SK-N-SH (cell line): ENCODE measurements around the gene PCP2. TPM values are rescaled to one million over a fixed set of nuclear protein-coding genes. Genes with fewer than 3 reads are reported as not detected.
A peak's percentile ranks its signal among the peaks of the same experiment; 100 is the strongest.

Source experiments
- CTCF ChIA-PET: fragments of 300-600, 350-600 bp; formaldehyde crosslinking; extraction: SDS; loops from one replicate; lab custom pipeline; 2021; lab: Yijun Ruan, JAX
- POLR2A ChIA-PET: fragments of 350-600 bp; sonication (Branson Sonifier 250); formaldehyde crosslinking; extraction: SDS; loops from one replicate; lab custom pipeline; 2020; ENCODE audit warnings: antibody characterized with exemption, inconsistent platforms; lab: Yijun Ruan, JAX
- DNase-seq: peaks from one replicate; pipeline ENCODE4 v3.0.0; 2012
- H2AFZ ChIP-seq: fragments of 200-600 bp; sonication (generic); 2 replicates; pipeline ENCODE4 v1.8.1; 2016; ENCODE audit warnings: antibody characterized with exemption, mild to moderate bottlenecking, low read depth
- H3F3A ChIP-seq: fragments of 200-600 bp; sonication (generic); replicated peaks from 2 replicates; pipeline ENCODE3; 2016; ENCODE audit warnings: antibody characterized with exemption, mild to moderate bottlenecking; ENCODE audit not compliant: insufficient read depth
- H3K27ac ChIP-seq, 2 experiments: fragments of 200-500 bp in 1 of 2; fragments of 200-600 bp in 1 of 2; sonication (Bioruptor generic) in 1 of 2; sonication (generic), shearing (Covaris generic) in 1 of 2; 2 replicates each; pipeline versions ENCODE4 v1.5.1 to v1.6.1; 2014 to 2016; ENCODE audit warnings: low read depth in 2 of 2, inconsistent platforms in 1 of 2, low read length in 1 of 2, mild to moderate bottlenecking in 1 of 2, mixed read lengths in 1 of 2
- H3K27me3 ChIP-seq: fragments of 200-600 bp; sonication (generic), shearing (Covaris generic); 2 replicates; pipeline ENCODE4 v1.6.1; 2016; ENCODE audit warnings: mixed run types; ENCODE audit not compliant: insufficient read depth
- H3K36me3 ChIP-seq, 2 experiments: fragments of 200-500 bp in 1 of 2; fragments of 200-600 bp in 1 of 2; sonication (Bioruptor generic) in 1 of 2; sonication (generic) in 1 of 2; replicated peaks in 1 of 2; 2 replicates each; pipeline versions ENCODE3 to v1.5.1; 2014 to 2016; ENCODE audit warnings: low read length in 1 of 2, mild to moderate bottlenecking in 1 of 2; ENCODE audit not compliant: insufficient read depth in 2 of 2, control insufficient read depth in 1 of 2
- H3K4me1 ChIP-seq, 2 experiments: fragments of 200-500 bp in 1 of 2; fragments of 200-600 bp in 1 of 2; sonication (Bioruptor generic) in 1 of 2; sonication (generic), shearing (Covaris generic) in 1 of 2; 2 replicates each; pipeline versions ENCODE4 v1.5.1 to v1.6.1; 2014 to 2016; ENCODE audit warnings: low read depth in 1 of 2, low read length in 1 of 2, mixed run types in 1 of 2; ENCODE audit not compliant: insufficient read depth in 2 of 2, control insufficient read depth in 1 of 2
- H3K4me2 ChIP-seq: fragments of 200-600 bp; sonication (generic), shearing (Covaris generic); 2 replicates; pipeline ENCODE4 v1.6.1; 2017; ENCODE audit warnings: mixed run types
- H3K4me3 ChIP-seq, 2 experiments: fragments of 200-500 bp in 1 of 2; fragments of 200-600 bp in 1 of 2; sonication (Bioruptor generic) in 1 of 2; sonication (generic), shearing (Covaris generic) in 1 of 2; 2 replicates each; pipeline versions ENCODE4 v1.5.1 to v1.8.1; 2014 to 2016; ENCODE audit warnings: low read depth in 2 of 2, inconsistent platforms in 1 of 2, low read length in 1 of 2, mild to moderate bottlenecking in 1 of 2, mixed read lengths in 1 of 2, moderate library complexity in 1 of 2
- H3K79me2 ChIP-seq: fragments of 200-600 bp; sonication (generic); 2 replicates; pipeline ENCODE4 v1.8.1; 2017; ENCODE audit warnings: mild to moderate bottlenecking; ENCODE audit not compliant: insufficient read depth
- H3K9ac ChIP-seq: fragments of 200-600 bp; sonication (generic); 2 replicates; pipeline ENCODE4 v1.6.1; 2017; ENCODE audit warnings: mixed run types
- H3K9me2 ChIP-seq: fragments of 200-600 bp; sonication (generic); 2 replicates; pipeline ENCODE4 v1.6.1; 2017; ENCODE audit warnings: mixed run types
- H3K9me3 ChIP-seq: fragments of 200-600 bp; sonication (generic); 2 replicates; pipeline ENCODE4 v1.6.1; 2017; ENCODE audit warnings: mixed run types, mild to moderate bottlenecking, moderate library complexity
- H4K20me1 ChIP-seq: fragments of 200-600 bp; sonication (generic); 2 replicates; pipeline ENCODE4 v1.6.1; 2017; ENCODE audit warnings: mild to moderate bottlenecking, mixed run types; ENCODE audit not compliant: insufficient read depth
- ELF1 ChIP-seq: IDR thresholded peaks from 2 replicates; pipeline ENCODE4 v1.4.0; 2012
- EP300 ChIP-seq, 2 experiments: IDR thresholded peaks; 2 replicates each; pipeline versions ENCODE4 v1.4.0 to v1.6.1; 2012; ENCODE audit warnings: borderline replicate concordance in 1 of 2, low read depth in 1 of 2, low read length in 1 of 2
- FOSL2 ChIP-seq: IDR thresholded peaks from 2 replicates; pipeline ENCODE4 v1.4.0; 2012; ENCODE audit warnings: low read depth, mild to moderate bottlenecking, moderate library complexity, borderline replicate concordance
- FOXJ3 ChIP-seq: sonication (generic); formaldehyde crosslinking; IDR thresholded peaks from 2 replicates; pipeline ENCODE4 v1.5.1; 2020; ENCODE audit warnings: mild to moderate bottlenecking, missing genetic modification reagents
- GABPA ChIP-seq: IDR thresholded peaks from 2 replicates; pipeline ENCODE4 v1.4.0; 2012; ENCODE audit warnings: low read depth, mild to moderate bottlenecking
- GATA2 ChIP-seq: sonication (generic); formaldehyde crosslinking; IDR thresholded peaks from 2 replicates; pipeline ENCODE4 v1.5.0; 2020; ENCODE audit warnings: mild to moderate bottlenecking, missing genetic modification reagents
- JUND ChIP-seq: IDR thresholded peaks from 2 replicates; pipeline ENCODE4 v1.4.0; 2012
- MEF2A ChIP-seq: IDR thresholded peaks from 2 replicates; pipeline ENCODE4 v1.4.0; 2012; ENCODE audit warnings: low read depth, borderline replicate concordance
- MXI1 ChIP-seq: IDR thresholded peaks from 2 replicates; pipeline ENCODE4 v1.6.1; 2012; ENCODE audit warnings: mild to moderate bottlenecking, low read depth, low read length, improper control_type of control experiment
- NFIC ChIP-seq: IDR thresholded peaks from 2 replicates; pipeline ENCODE4 v1.4.0; 2012; ENCODE audit warnings: borderline replicate concordance
- SIN3A ChIP-seq: IDR thresholded peaks from 2 replicates; pipeline ENCODE4 v1.6.1; 2012; ENCODE audit warnings: low read depth, mild to moderate bottlenecking, low read length, moderate library complexity, borderline replicate concordance
- SMC3 ChIP-seq: IDR thresholded peaks from 2 replicates; pipeline ENCODE4 v1.6.1; 2012; ENCODE audit warnings: low read depth, low read length, improper control_type of control experiment
- TEAD4 ChIP-seq: IDR thresholded peaks from 2 replicates; pipeline ENCODE4 v1.4.0; 2012; ENCODE audit warnings: mild to moderate bottlenecking, borderline replicate concordance; ENCODE audit not compliant: insufficient read depth
- USF1 ChIP-seq: IDR thresholded peaks from 2 replicates; pipeline ENCODE4 v1.4.0; 2012; ENCODE audit warnings: low read depth, borderline replicate concordance
- YY1 ChIP-seq: IDR thresholded peaks from 2 replicates; pipeline ENCODE4 v1.4.0; 2012; ENCODE audit warnings: low read depth, mild to moderate bottlenecking
- WGBS: methylation state at CpG from one replicate; pipeline ENCODE4 v1.1.6; 2017; ENCODE audit warnings: low lambda C conversion rate; 5-methylcytosine and 5-hydroxymethylcytosine counted together
- polyA plus RNA-seq, 3 experiments: library from polyadenylated mRNA; depleted of rRNA; stranded (reverse); fragments of >200 nt; gene quantifications; 2 replicates each; pipeline ENCODE4 v1.2.3, GENCODE V29; 2012
- TF ChIP-seq, protein P1 (sequence below): IDR thresholded peaks from 2 replicates; pipeline ENCODE4 v1.6.1; 2012; ENCODE audit warnings: mild to moderate bottlenecking, low read depth, low read length, moderate library complexity
- TF ChIP-seq, protein P2 (sequence below): IDR thresholded peaks from 2 replicates; pipeline ENCODE4 v1.4.0; 2012; ENCODE audit warnings: low read depth
- TF ChIP-seq, protein P3 (sequence below): IDR thresholded peaks from 2 replicates; pipeline ENCODE4 v1.4.0; 2012; ENCODE audit warnings: low read depth, borderline replicate concordance

Gene PCP2
- polyA plus RNA-seq, 1 of the 3 experiments (the other 2 are of a cell fraction): not detected

- TF ChIP-seq GATA2: no peak
- no peak for TF ChIP-seq EP300 (IDR thresholded peaks at IDR 0.05; ENCODE audit: borderline replicate concordance in 1 of 2, low read depth in 1 of 2, low read length in 1 of 2)
- no peak for TF ChIP-seq FOXJ3 (CRISPR knock-in tag)
These were observed 14.9 kb upstream of the PCP2 start (continued) for GRCh38 chr19:7648265-7649014.

DNA sequence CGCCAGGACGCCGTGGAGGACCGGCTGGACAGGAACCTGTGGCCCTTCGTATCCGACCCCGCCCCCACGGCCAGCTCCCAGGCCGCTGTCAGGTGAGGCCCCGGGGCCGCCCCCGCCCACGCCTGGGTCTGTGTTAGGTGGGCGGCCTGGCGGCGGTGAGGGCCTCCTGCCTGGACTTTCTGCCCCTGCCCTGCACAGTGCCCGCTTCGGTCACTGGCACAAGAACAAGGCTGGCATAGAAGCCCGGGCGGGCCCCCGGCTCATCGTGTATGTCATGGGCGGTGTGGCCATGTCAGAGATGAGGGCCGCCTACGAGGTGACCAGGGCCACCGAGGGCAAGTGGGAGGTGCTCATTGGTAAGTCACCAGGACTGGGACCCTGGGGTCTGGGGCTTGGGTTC lies 13.6 kb upstream of the PCP2 start:
- Histone ChIP-seq H2AFZ (no peak overlapping the region), H3K4me1 (peaks cover 0 to under 1% of the 10 kb centered on the region in 2 experiments; a peak in 1 of 4 replicates), H3K36me3 (no peaks in the 10 kb centered on the region), H3K79me2 (no peaks in the 10 kb centered on the region), H3K9me2 (no peaks in the 10 kb centered on the region), H3K27me3 (peaks cover 51% of the 10 kb centered on the region), H3K9ac (no peak overlapping the region), H3K4me2 (no peak overlapping the region), H4K20me1 (no peaks in the 10 kb centered on the region), H3K4me3 (no peak overlapping the region), H3K27ac (no peak overlapping the region), H3F3A (no peaks in the 10 kb centered on the region), H3K9me3 (no peaks in the 10 kb centered on the region)
- TF ChIP-seq JUND (no peak), EP300 (IDR thresholded peaks at IDR 0.05; ENCODE audit: borderline replicate concordance in 1 of 2, low read depth in 1 of 2, low read length in 1 of 2) (no peak), FOSL2 (no peak), ELF1 (no peak), USF1 (no peak), YY1 (no peak), SIN3A (no peak), NFIC (no peak), GABPA (no peak), MEF2A (no peak), SMC3 (no peak), TEAD4 (no peak)
- WGBS: 60% methylated on average over 13 of the region's 26 CpGs
- ChIA-PET POLR2A (no interaction called here), CTCF (interaction anchor here (1.0 kb wide), 1 partner anchor 79 kb away, joined by 3 read pairs; no protein-coding TSS in a partner anchor)
- DNase-seq: peak; percentile 18

- Histone ChIP-seq H4K20me1 (no peaks in the 10 kb centered on the region), H3K9me2 (no peaks in the 10 kb centered on the region), H3K27me3 (peaks cover 50% of the 10 kb centered on the region), H3K4me2 (no peak overlapping the region), H3K36me3 (no peaks in the 10 kb centered on the region), H3K79me2 (no peaks in the 10 kb centered on the region), H3K9ac (no peak overlapping the region), H3K4me3 (no peak overlapping the region), H3K27ac (no peak overlapping the region), H3K4me1 (no peaks in the 10 kb centered on the region), H3K9me3 (no peaks in the 10 kb centered on the region), H3F3A (no peaks in the 10 kb centered on the region), H2AFZ (no peak overlapping the region)
- CTCF ChIA-PET: interaction anchor here (1.0 kb wide), 1 partner anchor 78 kb away, joined by 3 read pairs; no protein-coding TSS in a partner anchor
- WGBS: no CpG with 5 or more reads among the region's 8 CpGs
- POLR2A ChIA-PET: no interaction called here
- DNase-seq: peak; percentile 35
- TF ChIP-seq, protein P1, sequence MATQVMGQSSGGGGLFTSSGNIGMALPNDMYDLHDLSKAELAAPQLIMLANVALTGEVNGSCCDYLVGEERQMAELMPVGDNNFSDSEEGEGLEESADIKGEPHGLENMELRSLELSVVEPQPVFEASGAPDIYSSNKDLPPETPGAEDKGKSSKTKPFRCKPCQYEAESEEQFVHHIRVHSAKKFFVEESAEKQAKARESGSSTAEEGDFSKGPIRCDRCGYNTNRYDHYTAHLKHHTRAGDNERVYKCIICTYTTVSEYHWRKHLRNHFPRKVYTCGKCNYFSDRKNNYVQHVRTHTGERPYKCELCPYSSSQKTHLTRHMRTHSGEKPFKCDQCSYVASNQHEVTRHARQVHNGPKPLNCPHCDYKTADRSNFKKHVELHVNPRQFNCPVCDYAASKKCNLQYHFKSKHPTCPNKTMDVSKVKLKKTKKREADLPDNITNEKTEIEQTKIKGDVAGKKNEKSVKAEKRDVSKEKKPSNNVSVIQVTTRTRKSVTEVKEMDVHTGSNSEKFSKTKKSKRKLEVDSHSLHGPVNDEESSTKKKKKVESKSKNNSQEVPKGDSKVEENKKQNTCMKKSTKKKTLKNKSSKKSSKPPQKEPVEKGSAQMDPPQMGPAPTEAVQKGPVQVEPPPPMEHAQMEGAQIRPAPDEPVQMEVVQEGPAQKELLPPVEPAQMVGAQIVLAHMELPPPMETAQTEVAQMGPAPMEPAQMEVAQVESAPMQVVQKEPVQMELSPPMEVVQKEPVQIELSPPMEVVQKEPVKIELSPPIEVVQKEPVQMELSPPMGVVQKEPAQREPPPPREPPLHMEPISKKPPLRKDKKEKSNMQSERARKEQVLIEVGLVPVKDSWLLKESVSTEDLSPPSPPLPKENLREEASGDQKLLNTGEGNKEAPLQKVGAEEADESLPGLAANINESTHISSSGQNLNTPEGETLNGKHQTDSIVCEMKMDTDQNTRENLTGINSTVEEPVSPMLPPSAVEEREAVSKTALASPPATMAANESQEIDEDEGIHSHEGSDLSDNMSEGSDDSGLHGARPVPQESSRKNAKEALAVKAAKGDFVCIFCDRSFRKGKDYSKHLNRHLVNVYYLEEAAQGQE: no peak
- TF ChIP-seq MXI1 (no peak), MEF2A (no peak), GATA2 (no peak), GABPA (no peak), FOXJ3 (CRISPR knock-in tag) (no peak), ELF1 (no peak)
- TF ChIP-seq, protein P2, sequence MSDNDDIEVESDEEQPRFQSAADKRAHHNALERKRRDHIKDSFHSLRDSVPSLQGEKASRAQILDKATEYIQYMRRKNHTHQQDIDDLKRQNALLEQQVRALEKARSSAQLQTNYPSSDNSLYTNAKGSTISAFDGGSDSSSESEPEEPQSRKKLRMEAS: no peak
- TF ChIP-seq, protein P3, sequence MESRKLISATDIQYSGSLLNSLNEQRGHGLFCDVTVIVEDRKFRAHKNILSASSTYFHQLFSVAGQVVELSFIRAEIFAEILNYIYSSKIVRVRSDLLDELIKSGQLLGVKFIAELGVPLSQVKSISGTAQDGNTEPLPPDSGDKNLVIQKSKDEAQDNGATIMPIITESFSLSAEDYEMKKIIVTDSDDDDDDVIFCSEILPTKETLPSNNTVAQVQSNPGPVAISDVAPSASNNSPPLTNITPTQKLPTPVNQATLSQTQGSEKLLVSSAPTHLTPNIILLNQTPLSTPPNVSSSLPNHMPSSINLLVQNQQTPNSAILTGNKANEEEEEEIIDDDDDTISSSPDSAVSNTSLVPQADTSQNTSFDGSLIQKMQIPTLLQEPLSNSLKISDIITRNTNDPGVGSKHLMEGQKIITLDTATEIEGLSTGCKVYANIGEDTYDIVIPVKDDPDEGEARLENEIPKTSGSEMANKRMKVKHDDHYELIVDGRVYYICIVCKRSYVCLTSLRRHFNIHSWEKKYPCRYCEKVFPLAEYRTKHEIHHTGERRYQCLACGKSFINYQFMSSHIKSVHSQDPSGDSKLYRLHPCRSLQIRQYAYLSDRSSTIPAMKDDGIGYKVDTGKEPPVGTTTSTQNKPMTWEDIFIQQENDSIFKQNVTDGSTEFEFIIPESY: no peak
These were observed 12.8 kb upstream of the PCP2 start for GRCh38 chr19:7646426-7646700.
